Renal cortex interstitium (tissue), 11 donors: ENCODE data around the gene DISC1. TPM values are rescaled to one million over a fixed set of nuclear protein-coding genes. Genes with fewer than 3 reads are reported as not detected.
"Not testable (repeated sequence)": the region's sequence is repeated elsewhere in the genome, so short reads cannot be mapped to it uniquely, and the experiment has no call there.

Experiments used
- DNase-seq, 11 donors: peaks; one replicate each; pipeline ENCODE4 v3.0.0-alpha.2; 2013; ENCODE audit warnings: low read depth in 9 of 11, low spot score in 4 of 11; ENCODE audit errors: extremely low read depth in 1 of 11
- polyA plus RNA-seq, 3 donors: library from polyadenylated mRNA; unstranded; fragments of 120-200 nt; gene quantifications; one replicate each; pipeline ENCODE4 v1.2.1, GENCODE V29; 2013; ENCODE audit not compliant: insufficient read length in 3 of 3

Gene DISC1
- polyA plus RNA-seq, 3 donors: 5.2 to 5.9 (median 5.8) TPM

GRCh38 chr1:231926340-231926739 lies 299.8 kb downstream of the DISC1 start:
- DNase-seq: no peak

GRCh38 chr1:231926933-231927332 lies 300.3 kb downstream of the DISC1 start:
- DNase-seq: no peak

GRCh38 chr1:231927431-231927830 lies 300.8 kb downstream of the DISC1 start:
- no peak for DNase-seq

- peak in 4 of 11 donors; percentile 30 to 54 (median 42) for DNase-seq
Observed at GRCh38 chr1:231929311-231929710, 302.7 kb downstream of the DISC1 start.

- DNase-seq: no peak
Observed at GRCh38 chr1:231930257-231930947, 303.8 kb downstream of the DISC1 start.

- no peak for DNase-seq
Observed at GRCh38 chr1:231931146-231931545, 304.6 kb downstream of the DISC1 start.

GRCh38 chr1:231931846-231932454 lies 305.4 kb downstream of the DISC1 start:
- DNase-seq: no peak

GRCh38 chr1:231933711-231934626 lies 307.4 kb downstream of the DISC1 start:
- DNase-seq: no peak

- DNase-seq: peak in 1 of 11 donors; percentile 26
Observed at GRCh38 chr1:231934797-231935196, 308.2 kb downstream of the DISC1 start.

- no peak for DNase-seq
Observed at GRCh38 chr1:231935856-231936255, 309.3 kb downstream of the DISC1 start.

GRCh38 chr1:231936983-231937775 lies 310.6 kb downstream of the DISC1 start:
- DNase-seq: peak in 3 of 11 donors; percentile 28 to 47 (median 43)

GRCh38 chr1:231938211-231938610 lies 311.6 kb downstream of the DISC1 start:
- DNase-seq: no peak

GRCh38 chr1:231938711-231939110 lies 312.1 kb downstream of the DISC1 start:
- DNase-seq: no peak

GRCh38 chr1:231939118-231939517 lies 312.5 kb downstream of the DISC1 start:
- no peak for DNase-seq

GRCh38 chr1:231940116-231940515 lies 313.5 kb downstream of the DISC1 start:
- DNase-seq: no peak

- no peak for DNase-seq
Observed at GRCh38 chr1:231940701-231941100, 314.1 kb downstream of the DISC1 start.

GRCh38 chr1:231943084-231943483 lies 316.5 kb downstream of the DISC1 start:
- no peak for DNase-seq

- DNase-seq: not testable (repeated sequence)
Observed at GRCh38 chr1:231948102-231948501, 321.5 kb downstream of the DISC1 start.
